ENCODE results near the gene SCN1A.

GRCh38 chr2:165969227-165969626, 158.6 kb downstream of the SCN1A start:
- TF ChIP-seq EZH2 (IDR thresholded peaks at IDR 0.05) (no peak), POLR2AphosphoS5 (IDR thresholded peaks at IDR 0.05; ENCODE audit: borderline replicate concordance, low read depth, low read length) (no peak), FOXP2 (optimal IDR thresholded peaks at IDR 0.05; ENCODE audit: control extremely low read depth, extremely low read length, insufficient read depth) (no peak)
